ENCODE results near the gene DDX19B.

- TF ChIP-seq SUZ12 (IDR thresholded peaks at IDR 0.05; ENCODE audit: extremely low read depth, insufficient read depth, insufficient read length) (no peak), ZNF274 (IDR thresholded peaks at IDR 0.05; ENCODE audit: low read depth, low read length) (no peak)
Measured at GRCh38 chr16:70254180-70254964, 44.6 kb upstream of the DDX19B start.
